Esophagus muscularis mucosa (tissue), 4 donors: ENCODE results near the gene DOCK1.

Experiments used
- CTCF ChIP-seq, 3 experiments: fragments of 200-600 bp in 2 of 3; fragments of 450-650 bp in 1 of 3; sonication (generic) in 2 of 3; IDR thresholded peaks; one replicate each; pipeline ENCODE4 v1.5.1; 2017 to 2019; ENCODE audit warnings: antibody characterized with exemption in 3 of 3, mild to moderate bottlenecking in 2 of 3, moderate library complexity in 1 of 3
- EP300 ChIP-seq: sonication (generic); formaldehyde crosslinking; IDR thresholded peaks from one replicate; pipeline ENCODE4 v1.6.1; 2017; ENCODE audit warnings: antibody characterized with exemption
- POLR2A ChIP-seq: fragments of 450-650 bp; IDR thresholded peaks from one replicate; pipeline ENCODE4 v1.6.1; 2017; ENCODE audit warnings: antibody characterized with exemption, moderate library complexity, mild to moderate bottlenecking, low read depth
- POLR2AphosphoS5 ChIP-seq, 2 donors: sonication (generic); formaldehyde crosslinking; IDR thresholded peaks; one replicate each; pipeline ENCODE4 v1.6.1; 2017; ENCODE audit warnings: antibody characterized with exemption in 2 of 2

- no peak for TF ChIP-seq POLR2AphosphoS5 (IDR thresholded peaks at IDR 0.05)
- no peak for TF ChIP-seq CTCF (IDR thresholded peaks at IDR 0.05)
- no peak for TF ChIP-seq POLR2A
- TF ChIP-seq EP300 = no peak
These were observed 3.5 kb downstream of the DOCK1 start for GRCh38 chr10:126908729-126909128.
